Measurements from ENCODE around the gene RUFY4. TPM values are rescaled to one million over a fixed set of nuclear protein-coding genes. Genes with fewer than 3 reads are reported as not detected.

RUFY4 gene
- total and polyA plus RNA-seq, 9 of the 15 experiments (the other 6 are each of a cell fraction or from before 2014, with no cell fraction given): not detected

- TF ChIP-seq, protein P1, sequence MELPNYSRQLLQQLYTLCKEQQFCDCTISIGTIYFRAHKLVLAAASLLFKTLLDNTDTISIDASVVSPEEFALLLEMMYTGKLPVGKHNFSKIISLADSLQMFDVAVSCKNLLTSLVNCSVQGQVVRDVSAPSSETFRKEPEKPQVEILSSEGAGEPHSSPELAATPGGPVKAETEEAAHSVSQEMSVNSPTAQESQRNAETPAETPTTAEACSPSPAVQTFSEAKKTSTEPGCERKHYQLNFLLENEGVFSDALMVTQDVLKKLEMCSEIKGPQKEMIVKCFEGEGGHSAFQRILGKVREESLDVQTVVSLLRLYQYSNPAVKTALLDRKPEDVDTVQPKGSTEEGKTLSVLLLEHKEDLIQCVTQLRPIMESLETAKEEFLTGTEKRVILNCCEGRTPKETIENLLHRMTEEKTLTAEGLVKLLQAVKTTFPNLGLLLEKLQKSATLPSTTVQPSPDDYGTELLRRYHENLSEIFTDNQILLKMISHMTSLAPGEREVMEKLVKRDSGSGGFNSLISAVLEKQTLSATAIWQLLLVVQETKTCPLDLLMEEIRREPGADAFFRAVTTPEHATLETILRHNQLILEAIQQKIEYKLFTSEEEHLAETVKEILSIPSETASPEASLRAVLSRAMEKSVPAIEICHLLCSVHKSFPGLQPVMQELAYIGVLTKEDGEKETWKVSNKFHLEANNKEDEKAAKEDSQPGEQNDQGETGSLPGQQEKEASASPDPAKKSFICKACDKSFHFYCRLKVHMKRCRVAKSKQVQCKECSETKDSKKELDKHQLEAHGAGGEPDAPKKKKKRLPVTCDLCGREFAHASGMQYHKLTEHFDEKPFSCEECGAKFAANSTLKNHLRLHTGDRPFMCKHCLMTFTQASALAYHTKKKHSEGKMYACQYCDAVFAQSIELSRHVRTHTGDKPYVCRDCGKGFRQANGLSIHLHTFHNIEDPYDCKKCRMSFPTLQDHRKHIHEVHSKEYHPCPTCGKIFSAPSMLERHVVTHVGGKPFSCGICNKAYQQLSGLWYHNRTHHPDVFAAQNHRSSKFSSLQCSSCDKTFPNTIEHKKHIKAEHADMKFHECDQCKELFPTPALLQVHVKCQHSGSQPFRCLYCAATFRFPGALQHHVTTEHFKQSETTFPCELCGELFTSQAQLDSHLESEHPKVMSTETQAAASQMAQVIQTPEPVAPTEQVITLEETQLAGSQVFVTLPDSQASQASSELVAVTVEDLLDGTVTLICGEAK (IDR thresholded peaks at IDR 0.05): no peak
- TF ChIP-seq, protein P1 (CRISPR knock-in tag; IDR thresholded peaks at IDR 0.05): no peak
- no peak for TF ChIP-seq ZNF165 (CRISPR knock-in tag; IDR thresholded peaks at IDR 0.05; ENCODE audit: borderline replicate concordance)
- TF ChIP-seq TCFL5 (CRISPR knock-in tag; conservative IDR thresholded peaks at IDR 0.05): no peak
Observed at GRCh38 chr2:218036371-218036770, 32.7 kb upstream of the RUFY4 start (continued).

Measured in K562 (cell line).